ENCODE measurements around the gene KRT71. TPM values are rescaled to one million over a fixed set of nuclear protein-coding genes. Genes with fewer than 3 reads are reported as not detected.

Gene KRT71
- total and polyA plus RNA-seq, 2 of the 8 experiments (the other 6 are each of a cell fraction or from before 2014, with no cell fraction given): not detected

GRCh38 chr12:52502877-52503276 is 50.1 kb downstream of the KRT71 start (continued):
- TF ChIP-seq CHD7 (IDR thresholded peaks at IDR 0.05; ENCODE audit: insufficient replicate concordance, low read length) (no peak), BACH1 (IDR thresholded peaks at IDR 0.05; ENCODE audit: low read length) (no peak), CBX8 (IDR thresholded peaks at IDR 0.05; ENCODE audit: borderline replicate concordance, low read depth, low read length) (no peak), BCL11A (IDR thresholded peaks at IDR 0.05; ENCODE audit: low read depth in 2 of 2, low read length in 2 of 2) (no peak), PHF8 (conservative IDR thresholded peaks at IDR 0.05; ENCODE audit: low read depth, low read length) (no peak), SIX5 (IDR thresholded peaks at IDR 0.05; ENCODE audit: low read depth, low read length) (no peak), NANOG (IDR thresholded peaks at IDR 0.05; ENCODE audit: insufficient read depth, low read depth, low read length, poor library complexity, severe bottlenecking) (no peak), KDM1A (IDR thresholded peaks at IDR 0.05; ENCODE audit: borderline replicate concordance, low read length) (no peak), SRF (IDR thresholded peaks at IDR 0.05; ENCODE audit: low read depth, low read length) (no peak), SP1 (IDR thresholded peaks at IDR 0.05; ENCODE audit: low read depth, low read length) (no peak), KDM4A (IDR thresholded peaks at IDR 0.05; ENCODE audit: low read depth, low read length, severe bottlenecking) (no peak), EZH2 (IDR thresholded peaks at IDR 0.05; ENCODE audit: low read depth, low read length, severe bottlenecking) (no peak)

Measured in H1 (cell line).